Naive thymus-derived CD4-positive, alpha-beta T cell (primary cell): ENCODE data around the gene TMCO6. TPM values are rescaled to one million over a fixed set of nuclear protein-coding genes. Genes with fewer than 3 reads are reported as not detected.
"Not testable (repeated sequence)": the region's sequence is repeated elsewhere in the genome, so short reads cannot be mapped to it uniquely, and the experiment has no call there.

Source experiments
- ATAC-seq: fragments of 150-1000 bp; cut with Tn5 transposase; 2 replicates; pipeline ENCODE4 v1.10.0; 2021; ENCODE audit warnings: mild to moderate bottlenecking, moderate library complexity
- CTCF ChIA-PET: fragments of 350-600 bp; sonication (Branson Sonifier 250); formaldehyde crosslinking; loops from one replicate; lab custom pipeline; 2021; ENCODE audit warnings: antibody characterized with exemption; lab: Charles Lee
- POLR2A ChIA-PET: fragments of 350-600 bp; sonication (Branson Sonifier 250); formaldehyde crosslinking; loops from one replicate; lab custom pipeline; 2021; ENCODE audit warnings: antibody characterized with exemption, inconsistent platforms; lab: Charles Lee
- DNase-seq, 9 donors: peaks; one replicate each; pipeline versions ENCODE4 v3.0.0 to v3.0.0-alpha.2; 2020 to 2022; ENCODE audit warnings: mixed read lengths in 1 of 9
- H3K27ac ChIP-seq: one replicate; pipeline ENCODE4 v1.7.0; 2013; ENCODE audit warnings: mild to moderate bottlenecking, low read depth, low read length, moderate library complexity
- H3K27me3 ChIP-seq, 2 donors: one replicate each; pipeline ENCODE4 v1.7.0; 2013; ENCODE audit warnings: low read length in 2 of 2, mild to moderate bottlenecking in 2 of 2, moderate library complexity in 2 of 2; ENCODE audit not compliant: control insufficient read depth in 2 of 2, insufficient read depth in 2 of 2
- H3K36me3 ChIP-seq, 3 experiments: 1 replicate in 2 of 3; 2 replicates in 1 of 3; pipeline ENCODE4 v1.7.0; 2013; ENCODE audit warnings: low read length in 3 of 3, mild to moderate bottlenecking in 3 of 3, moderate library complexity in 1 of 3; ENCODE audit not compliant: insufficient read depth in 3 of 3, control insufficient read depth in 2 of 3
- H3K4me1 ChIP-seq, 2 donors: one replicate each; pipeline ENCODE4 v1.7.0; 2013; ENCODE audit warnings: low read length in 2 of 2, mild to moderate bottlenecking in 2 of 2, moderate library complexity in 1 of 2; ENCODE audit not compliant: control insufficient read depth in 2 of 2, insufficient read depth in 2 of 2
- H3K4me3 ChIP-seq: 2 replicates; pipeline ENCODE4 v1.7.0; 2013; ENCODE audit warnings: mild to moderate bottlenecking, low read length
- H3K9me3 ChIP-seq, 3 experiments: 1 replicate in 2 of 3; 2 replicates in 1 of 3; pipeline ENCODE4 v1.7.0; 2013; ENCODE audit warnings: low read length in 3 of 3; ENCODE audit not compliant: control insufficient read depth in 2 of 3
- H3K27ac Mint-ChIP-seq, 9 donors: one replicate each; pipeline ENCODE4 v1.8.0; 2020 to 2022; ENCODE audit warnings: mixed read lengths in 9 of 9, mild to moderate bottlenecking in 8 of 9, moderate library complexity in 5 of 9, inconsistent platforms in 2 of 9
- H3K27me3 Mint-ChIP-seq, 5 donors: one replicate each; pipeline ENCODE4 v1.8.0; 2021 to 2022; ENCODE audit warnings: mixed read lengths in 5 of 5, mild to moderate bottlenecking in 1 of 5
- H3K36me3 Mint-ChIP-seq, 5 donors: one replicate each; pipeline ENCODE4 v1.8.0; 2020 to 2022; ENCODE audit warnings: mixed read lengths in 5 of 5, mild to moderate bottlenecking in 3 of 5, inconsistent platforms in 1 of 5
- H3K4me1 Mint-ChIP-seq, 7 donors: one replicate each; pipeline ENCODE4 v1.8.0; 2020 to 2022; ENCODE audit warnings: mixed read lengths in 7 of 7, mild to moderate bottlenecking in 3 of 7, inconsistent platforms in 1 of 7
- H3K4me3 Mint-ChIP-seq, 10 donors: one replicate each; pipeline ENCODE4 v1.8.0; 2020 to 2022; ENCODE audit warnings: mild to moderate bottlenecking in 10 of 10, mixed read lengths in 10 of 10, moderate library complexity in 6 of 10, inconsistent platforms in 2 of 10
- H3K9me3 Mint-ChIP-seq, 11 donors: one replicate each; pipeline ENCODE4 v1.8.0; 2020 to 2022; ENCODE audit warnings: mixed read lengths in 11 of 11, mild to moderate bottlenecking in 4 of 11, inconsistent platforms in 1 of 11, moderate library complexity in 1 of 11
- intact Hi-C, 2 donors: fragments of 100-400 bp; cut with micrococcal nuclease; formaldehyde crosslinking; loops; one replicate each; pipeline ENCODE4 v1.15.1; 2023
- polyA plus RNA-seq, 2 donors: library from polyadenylated mRNA; unstranded; fragments of 300-500 nt; fragmentation: Illumina TruSeq; gene quantifications; one replicate each; pipeline ENCODE4 v1.2.3, GENCODE V29; 2021
- total RNA-seq, 6 experiments: library from RNA in 5 of 6; stranded (reverse) in 5 of 6; gene quantifications; 1 replicate in 5 of 6; 2 replicates in 1 of 6; pipeline ENCODE4 v1.2.3 and lab custom pipeline; 2021 to 2026

Gene TMCO6
- total and polyA plus RNA-seq, 7 experiments from 2014 or later = 17.1 to 55.3 (median 24.6) TPM

GRCh38 chr5:140596321-140596741, 42.9 kb upstream of the TMCO6 start:
- H3K27me3 ChIP-seq = no peaks in the 10 kb centered on the region
- H3K27ac ChIP-seq = no peak overlapping the region
- no peak overlapping the region for H3K4me3 ChIP-seq
- H3K36me3 Mint-ChIP-seq = no peaks in the 10 kb centered on the region
- peaks cover 0 to 4% (median 0%) of the 10 kb centered on the region in 7 donors for H3K4me1 Mint-ChIP-seq
- ChIA-PET POLR2A (interaction anchor here (1.5 kb wide), 1 partner anchor 26 kb away, joined by 3 read pairs; no protein-coding TSS in a partner anchor), CTCF (no interaction called here)
- no peaks in the 10 kb centered on the region for H3K36me3 ChIP-seq
- no peak for DNase-seq
- H3K9me3 ChIP-seq = no peaks in the 10 kb centered on the region
- peaks cover 0 to 2% (median 0%) of the 10 kb centered on the region in 11 donors for H3K9me3 Mint-ChIP-seq
- H3K4me1 ChIP-seq = no peaks in the 10 kb centered on the region
- H3K27me3 Mint-ChIP-seq = peaks cover 0 to 6% (median 3%) of the 10 kb centered on the region in 5 donors
- no peak overlapping the region for H3K4me3 Mint-ChIP-seq
- ATAC-seq = no peak
- H3K27ac Mint-ChIP-seq = no peak overlapping the region
- intact Hi-C loops = no loop called here

GRCh38 chr5:140598836-140599235, 40.4 kb upstream of the TMCO6 start:
- no peak overlapping the region for H3K27ac Mint-ChIP-seq
- intact Hi-C loops = no loop called here
- Histone ChIP-seq H3K4me3 (no peak overlapping the region), H3K27ac (no peak overlapping the region), H3K4me1 (no peaks in the 10 kb centered on the region), H3K9me3 (no peaks in the 10 kb centered on the region), H3K27me3 (no peaks in the 10 kb centered on the region), H3K36me3 (no peaks in the 10 kb centered on the region)
- CTCF ChIA-PET = no interaction called here
- no peak overlapping the region for H3K4me3 Mint-ChIP-seq
- H3K36me3 Mint-ChIP-seq = no peaks in the 10 kb centered on the region
- no peak for DNase-seq
- peaks cover 0 to 1% (median 0%) of the 10 kb centered on the region in 11 donors for H3K9me3 Mint-ChIP-seq
- POLR2A ChIA-PET = no interaction called here
- ATAC-seq = no peak
- H3K4me1 Mint-ChIP-seq = peaks cover 0 to 4% (median 0%) of the 10 kb centered on the region in 7 donors
- peaks cover 0 to 6% (median 3%) of the 10 kb centered on the region in 5 donors for H3K27me3 Mint-ChIP-seq

GRCh38 chr5:140600096-140600495, 39.2 kb upstream of the TMCO6 start:
- ATAC-seq (no peak), DNase-seq (no peak)
- Mint-ChIP-seq H3K4me1 (peaks cover 0 to 4% (median 0%) of the 10 kb centered on the region in 7 donors), H3K9me3 (peaks cover 0 to 1% (median 0%) of the 10 kb centered on the region in 11 donors), H3K36me3 (no peaks in the 10 kb centered on the region), H3K27me3 (peaks cover 0 to 10% (median 2%) of the 10 kb centered on the region in 5 donors), H3K4me3 (no peak overlapping the region), H3K27ac (no peak overlapping the region)
- ChIA-PET CTCF (interaction anchor here (0.8 kb wide), 1 partner anchor 40 kb away, joined by 3 read pairs; no protein-coding TSS in a partner anchor), POLR2A (no interaction called here)
- no peaks in the 10 kb centered on the region for H3K27me3 ChIP-seq
- intact Hi-C loops = no loop called here
- H3K4me3 ChIP-seq = no peak overlapping the region
- H3K27ac ChIP-seq = no peak overlapping the region
- no peaks in the 10 kb centered on the region for H3K4me1 ChIP-seq
- H3K9me3 ChIP-seq = no peaks in the 10 kb centered on the region
- no peaks in the 10 kb centered on the region for H3K36me3 ChIP-seq

- H3K9me3 ChIP-seq = no peaks in the 10 kb centered on the region
- intact Hi-C loops = no loop called here
Measured at GRCh38 chr5:140602147-140602546, 37.1 kb upstream of the TMCO6 start.

GRCh38 chr5:140603446-140603698, 35.9 kb upstream of the TMCO6 start:
- H3K4me1 ChIP-seq, H3K4me3 ChIP-seq, H3K4me1 Mint-ChIP-seq, H3K9me3 ChIP-seq, ATAC-seq, CTCF ChIA-PET, H3K36me3 Mint-ChIP-seq, H3K9me3 Mint-ChIP-seq, H3K27me3 ChIP-seq, H3K36me3 ChIP-seq, DNase-seq, intact Hi-C loops, H3K27me3 Mint-ChIP-seq, H3K27ac ChIP-seq, H3K4me3 Mint-ChIP-seq, H3K27ac Mint-ChIP-seq: not testable (repeated sequence)
- POLR2A ChIA-PET = interaction anchor here (0.6 kb wide), 1 partner anchor 31 kb away, joined by 3 read pairs; no protein-coding TSS in a partner anchor

More at GRCh38 chr5:140602147-140602546, 37.1 kb upstream of the TMCO6 start:
- ATAC-seq (peak; percentile 45), DNase-seq (no peak)
- H3K4me3 Mint-ChIP-seq = no peak overlapping the region
- no peaks in the 10 kb centered on the region for H3K36me3 ChIP-seq
- POLR2A ChIA-PET = no interaction called here
- H3K27ac ChIP-seq = no peak overlapping the region
- H3K27me3 Mint-ChIP-seq = peaks cover 0 to 12% (median 0%) of the 10 kb centered on the region in 5 donors
- H3K4me3 ChIP-seq = no peak overlapping the region
- H3K27ac Mint-ChIP-seq = no peak overlapping the region
- no peaks in the 10 kb centered on the region for H3K27me3 ChIP-seq
- no peaks in the 10 kb centered on the region for H3K4me1 ChIP-seq
- H3K36me3 Mint-ChIP-seq = no peaks in the 10 kb centered on the region
- CTCF ChIA-PET = no interaction called here
- no peaks in the 10 kb centered on the region for H3K4me1 Mint-ChIP-seq
- H3K9me3 Mint-ChIP-seq = peaks cover 0 to 1% (median 0%) of the 10 kb centered on the region in 11 donors

GRCh38 chr5:140603734-140604133, 35.5 kb upstream of the TMCO6 start:
- no peak overlapping the region for H3K4me3 ChIP-seq
- Mint-ChIP-seq H3K27me3 (peaks cover 0 to 10% (median 0%) of the 10 kb centered on the region in 5 donors), H3K4me1 (peaks cover 0 to 1% (median 0%) of the 10 kb centered on the region in 7 donors), H3K9me3 (peaks cover 0 to 1% (median 0%) of the 10 kb centered on the region in 11 donors), H3K4me3 (no peak overlapping the region), H3K27ac (no peak overlapping the region), H3K36me3 (no peaks in the 10 kb centered on the region)
- intact Hi-C loops = no loop called here
- no peak overlapping the region for H3K27ac ChIP-seq
- H3K36me3 ChIP-seq = no peaks in the 10 kb centered on the region
- no peak for ATAC-seq
- no peaks in the 10 kb centered on the region for H3K9me3 ChIP-seq
- no peak for DNase-seq
- CTCF ChIA-PET = no interaction called here
- no peaks in the 10 kb centered on the region for H3K27me3 ChIP-seq
- POLR2A ChIA-PET = interaction anchor here (0.6 kb wide), 1 partner anchor 30 kb away, joined by 3 read pairs; no protein-coding TSS in a partner anchor
- H3K4me1 ChIP-seq = no peaks in the 10 kb centered on the region

GRCh38 chr5:140605879-140606278, 33.4 kb upstream of the TMCO6 start:
- ATAC-seq = no peak

More at GRCh38 chr5:140605879-140606278, 33.4 kb upstream of the TMCO6 start:
- Histone ChIP-seq H3K27ac (no peak overlapping the region), H3K9me3 (no peaks in the 10 kb centered on the region), H3K4me1 (no peaks in the 10 kb centered on the region), H3K36me3 (no peaks in the 10 kb centered on the region), H3K27me3 (no peaks in the 10 kb centered on the region), H3K4me3 (no peak overlapping the region)
- Mint-ChIP-seq H3K27me3 (peaks cover 0 to 12% (median 0%) of the 10 kb centered on the region in 5 donors), H3K4me1 (peaks cover 0 to 9% (median 4%) of the 10 kb centered on the region in 7 donors), H3K9me3 (peaks cover 0 to 1% (median 0%) of the 10 kb centered on the region in 11 donors), H3K36me3 (no peaks in the 10 kb centered on the region), H3K27ac (no peak overlapping the region), H3K4me3 (no peak overlapping the region)
- DNase-seq = no peak
- intact Hi-C loops = no loop called here
- ChIA-PET CTCF (no interaction called here), POLR2A (interaction anchor here (0.7 kb wide), 1 partner anchor 36 kb away, joined by 7 read pairs; no protein-coding TSS in a partner anchor)
